Measurements from ENCODE around the gene CFAP43. TPM values are rescaled to one million over a fixed set of nuclear protein-coding genes. Genes with fewer than 3 reads are reported as not detected.
A peak's percentile ranks its signal among the peaks of the same experiment; 100 is the strongest.

Gene CFAP43
- total RNA-seq, 1 donor from 2014 or later = 0.56 TPM

DNA sequence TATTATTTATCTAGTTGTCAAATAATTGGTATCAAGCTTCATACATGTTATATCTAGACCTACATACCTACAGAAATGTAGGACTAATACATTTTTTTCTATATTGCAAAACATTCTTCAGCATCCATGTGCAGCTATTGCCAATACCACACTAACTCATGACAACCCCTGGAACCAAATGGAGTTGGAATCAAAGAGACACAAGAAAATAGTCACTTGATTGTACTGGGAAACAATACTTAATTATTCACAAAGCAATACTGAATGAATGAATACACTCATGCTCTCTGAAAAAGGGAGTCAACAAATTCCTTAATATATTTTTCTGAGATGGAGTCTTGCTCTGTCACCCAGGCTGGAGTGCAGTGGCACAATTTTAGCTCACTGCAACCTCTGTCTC lies 10.4 kb upstream of the CFAP43 start:
- Mint-ChIP-seq H3K27me3 (ENCODE audit: unreplicated experiment) (peaks cover 1% of the 10 kb centered on the region), H3K36me3 (ENCODE audit: low read depth, unreplicated experiment) (peaks cover 7% of the 10 kb centered on the region), H3K27ac (ENCODE audit: unreplicated experiment) (no peak overlapping the region), H3K4me3 (ENCODE audit: unreplicated experiment) (no peak overlapping the region), H3K9me3 (ENCODE audit: unreplicated experiment) (no peaks in the 10 kb centered on the region), H3K4me1 (ENCODE audit: unreplicated experiment) (no peaks in the 10 kb centered on the region)
- TF ChIP-seq, protein P1, sequence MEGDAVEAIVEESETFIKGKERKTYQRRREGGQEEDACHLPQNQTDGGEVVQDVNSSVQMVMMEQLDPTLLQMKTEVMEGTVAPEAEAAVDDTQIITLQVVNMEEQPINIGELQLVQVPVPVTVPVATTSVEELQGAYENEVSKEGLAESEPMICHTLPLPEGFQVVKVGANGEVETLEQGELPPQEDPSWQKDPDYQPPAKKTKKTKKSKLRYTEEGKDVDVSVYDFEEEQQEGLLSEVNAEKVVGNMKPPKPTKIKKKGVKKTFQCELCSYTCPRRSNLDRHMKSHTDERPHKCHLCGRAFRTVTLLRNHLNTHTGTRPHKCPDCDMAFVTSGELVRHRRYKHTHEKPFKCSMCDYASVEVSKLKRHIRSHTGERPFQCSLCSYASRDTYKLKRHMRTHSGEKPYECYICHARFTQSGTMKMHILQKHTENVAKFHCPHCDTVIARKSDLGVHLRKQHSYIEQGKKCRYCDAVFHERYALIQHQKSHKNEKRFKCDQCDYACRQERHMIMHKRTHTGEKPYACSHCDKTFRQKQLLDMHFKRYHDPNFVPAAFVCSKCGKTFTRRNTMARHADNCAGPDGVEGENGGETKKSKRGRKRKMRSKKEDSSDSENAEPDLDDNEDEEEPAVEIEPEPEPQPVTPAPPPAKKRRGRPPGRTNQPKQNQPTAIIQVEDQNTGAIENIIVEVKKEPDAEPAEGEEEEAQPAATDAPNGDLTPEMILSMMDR (IDR thresholded peaks at IDR 0.05; ENCODE audit: unreplicated experiment) = no peak
- no peak for DNase-seq (ENCODE audit: low spot score)

DNA sequence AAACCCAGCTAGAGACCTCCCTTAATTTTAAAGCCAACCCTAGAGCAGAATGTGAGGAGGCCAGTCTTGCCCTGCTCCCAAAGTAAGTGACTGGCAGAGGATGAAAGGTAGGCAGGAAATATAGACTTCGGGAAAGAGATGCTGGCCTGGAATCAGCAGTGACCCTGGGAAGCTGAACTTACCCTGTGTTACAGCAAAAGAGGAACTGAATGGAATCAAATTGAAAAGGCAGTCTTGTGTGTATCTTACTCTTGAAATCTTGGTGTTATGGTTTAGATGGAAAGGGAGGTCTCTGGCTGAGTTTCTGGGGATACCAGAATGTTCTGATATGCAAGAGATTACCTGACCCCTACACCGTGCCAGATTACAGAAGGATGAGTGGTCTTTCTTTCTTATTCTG lies 7.9 kb upstream of the CFAP43 start:
- H3K4me3 Mint-ChIP-seq (ENCODE audit: unreplicated experiment) = no peak overlapping the region
- H3K4me1 Mint-ChIP-seq (ENCODE audit: unreplicated experiment) = no peaks in the 10 kb centered on the region
- no peak for DNase-seq (ENCODE audit: low spot score)
- no peaks in the 10 kb centered on the region for H3K9me3 Mint-ChIP-seq (ENCODE audit: unreplicated experiment)
- TF ChIP-seq, protein P1 (IDR thresholded peaks at IDR 0.05; ENCODE audit: unreplicated experiment) = no peak
- H3K27ac Mint-ChIP-seq (ENCODE audit: unreplicated experiment) = no peak overlapping the region
- H3K36me3 Mint-ChIP-seq (ENCODE audit: low read depth, unreplicated experiment) = no peaks in the 10 kb centered on the region
- no peaks in the 10 kb centered on the region for H3K27me3 Mint-ChIP-seq (ENCODE audit: unreplicated experiment)

DNA sequence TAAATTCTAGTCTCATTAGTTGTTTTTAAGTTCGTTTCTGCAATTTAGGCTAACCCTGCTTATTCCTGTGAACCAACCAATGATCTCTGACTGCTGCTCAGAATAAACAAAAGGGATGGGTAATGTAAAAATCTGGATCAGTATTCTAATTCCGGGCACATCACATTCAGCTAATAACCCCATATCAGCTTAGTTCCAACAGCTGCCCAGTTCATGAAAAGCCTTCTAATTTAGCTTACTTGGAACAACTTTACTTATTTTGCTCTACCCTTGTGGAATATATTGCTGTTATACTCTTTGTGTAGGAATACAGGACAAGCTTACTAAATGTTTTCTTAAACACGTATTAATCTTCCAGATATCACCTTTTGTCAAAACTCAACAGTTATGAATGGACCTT lies 3.6 kb upstream of the CFAP43 start:
- H3K9me3 Mint-ChIP-seq (ENCODE audit: unreplicated experiment) = no peaks in the 10 kb centered on the region
- no peaks in the 10 kb centered on the region for H3K4me1 Mint-ChIP-seq (ENCODE audit: unreplicated experiment)
- DNase-seq (ENCODE audit: low spot score) = no peak
- H3K4me3 Mint-ChIP-seq (ENCODE audit: unreplicated experiment) = no peak overlapping the region
- H3K27me3 Mint-ChIP-seq (ENCODE audit: unreplicated experiment) = peaks cover 7% of the 10 kb centered on the region
- TF ChIP-seq, protein P1 (IDR thresholded peaks at IDR 0.05; ENCODE audit: unreplicated experiment) = no peak
- no peak overlapping the region for H3K27ac Mint-ChIP-seq (ENCODE audit: unreplicated experiment)
- peaks cover 4% of the 10 kb centered on the region for H3K36me3 Mint-ChIP-seq (ENCODE audit: low read depth, unreplicated experiment)

DNA sequence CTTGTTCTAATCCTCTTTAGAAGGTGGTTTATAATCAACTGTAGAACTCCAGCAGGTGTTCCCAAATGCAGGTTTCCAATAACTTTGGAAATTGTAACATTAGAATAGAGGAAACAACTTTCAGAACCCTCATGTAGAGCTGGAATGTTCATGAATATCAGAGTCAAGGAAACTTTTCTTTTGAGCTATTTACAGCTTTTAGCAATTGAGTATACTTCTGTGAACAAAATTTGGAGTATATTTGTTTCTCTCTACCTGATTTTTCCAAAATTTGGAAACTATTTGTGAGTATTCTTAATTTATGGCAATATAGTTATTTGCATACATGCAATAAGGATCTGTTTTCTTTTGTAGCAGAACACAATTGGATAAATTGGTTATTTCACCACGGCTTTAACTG lies 2.8 kb upstream of the CFAP43 start:
- peaks cover 7% of the 10 kb centered on the region for H3K27me3 Mint-ChIP-seq (ENCODE audit: unreplicated experiment)
- TF ChIP-seq, protein P1 (IDR thresholded peaks at IDR 0.05; ENCODE audit: unreplicated experiment) = no peak
- no peak overlapping the region for H3K27ac Mint-ChIP-seq (ENCODE audit: unreplicated experiment)
- peaks cover 4% of the 10 kb centered on the region for H3K36me3 Mint-ChIP-seq (ENCODE audit: low read depth, unreplicated experiment)
- no peak for DNase-seq (ENCODE audit: low spot score)
- no peaks in the 10 kb centered on the region for H3K4me1 Mint-ChIP-seq (ENCODE audit: unreplicated experiment)
- H3K9me3 Mint-ChIP-seq (ENCODE audit: unreplicated experiment) = no peaks in the 10 kb centered on the region
- H3K4me3 Mint-ChIP-seq (ENCODE audit: unreplicated experiment) = no peak overlapping the region

DNA sequence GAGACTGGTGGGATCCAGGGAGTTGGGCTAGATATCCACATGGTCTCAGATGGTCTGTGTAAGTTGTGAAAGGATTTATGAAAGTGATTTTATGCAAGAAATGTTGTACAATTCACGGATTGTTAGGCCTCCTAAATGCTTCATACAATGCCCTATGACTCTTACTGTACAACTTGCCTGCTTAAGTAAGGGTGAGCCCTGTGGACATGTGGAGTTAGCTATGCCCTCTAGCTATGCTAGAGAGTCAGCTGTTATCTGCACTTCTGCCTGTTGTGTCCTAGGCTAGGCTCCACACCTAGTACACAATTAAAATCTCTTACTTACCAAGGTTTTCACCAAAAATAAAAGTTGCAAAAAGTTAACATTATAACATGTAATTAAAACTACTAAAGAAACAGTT lies 1.7 kb upstream of the CFAP43 start:
- Mint-ChIP-seq H3K36me3 (ENCODE audit: low read depth, unreplicated experiment) (peaks cover 4% of the 10 kb centered on the region), H3K9me3 (ENCODE audit: unreplicated experiment) (no peaks in the 10 kb centered on the region), H3K4me3 (ENCODE audit: unreplicated experiment) (peak overlapping the region; percentile 56), H3K27ac (ENCODE audit: unreplicated experiment) (peak overlapping the region; percentile 25), H3K27me3 (ENCODE audit: unreplicated experiment) (peaks cover 7% of the 10 kb centered on the region), H3K4me1 (ENCODE audit: unreplicated experiment) (no peaks in the 10 kb centered on the region)
- TF ChIP-seq, protein P1 (IDR thresholded peaks at IDR 0.05; ENCODE audit: unreplicated experiment) = no peak
- no peak for DNase-seq (ENCODE audit: low spot score)
